ENCODE data around the gene HYOU1.

The HYOU1 gene

GRCh38 chr11:119047205-119047604, 9.8 kb downstream of the HYOU1 start:
- TF ChIP-seq FOXP2 (optimal IDR thresholded peaks at IDR 0.05; ENCODE audit: borderline replicate concordance, extremely low read depth, extremely low read length, insufficient read depth) (no peak), TAF1 (IDR thresholded peaks at IDR 0.05; ENCODE audit: borderline replicate concordance, insufficient read depth, low read length) (no peak), POLR2AphosphoS5 (IDR thresholded peaks at IDR 0.05; ENCODE audit: low read depth, low read length) (no peak), SIN3A (IDR thresholded peaks at IDR 0.05; ENCODE audit: borderline replicate concordance, insufficient read depth, low read length) (no peak), REST (IDR thresholded peaks at IDR 0.05; ENCODE audit: insufficient read depth in 1 of 2, low read depth in 2 of 2, low read length in 2 of 2) (no peak)

- TF ChIP-seq TAF1 (IDR thresholded peaks at IDR 0.05; ENCODE audit: borderline replicate concordance, insufficient read depth, low read length) = no peak
- TF ChIP-seq FOXP2 (optimal IDR thresholded peaks at IDR 0.05; ENCODE audit: borderline replicate concordance, extremely low read depth, extremely low read length, insufficient read depth) = no peak
- no peak for TF ChIP-seq REST (IDR thresholded peaks at IDR 0.05; ENCODE audit: insufficient read depth in 1 of 2, low read depth in 2 of 2, low read length in 2 of 2)
- TF ChIP-seq SIN3A (IDR thresholded peaks at IDR 0.05; ENCODE audit: borderline replicate concordance, insufficient read depth, low read length) = no peak
Observed at GRCh38 chr11:119046489-119046888, 10.5 kb downstream of the HYOU1 start.

- TF ChIP-seq SIN3A (IDR thresholded peaks at IDR 0.05; ENCODE audit: borderline replicate concordance, insufficient read depth, low read length) = no peak
- TF ChIP-seq POLR2AphosphoS5 (IDR thresholded peaks at IDR 0.05; ENCODE audit: low read depth, low read length) = no peak
- TF ChIP-seq REST (IDR thresholded peaks at IDR 0.05; ENCODE audit: insufficient read depth in 1 of 2, low read depth in 2 of 2, low read length in 2 of 2) = no peak
- no peak for TF ChIP-seq TAF1 (IDR thresholded peaks at IDR 0.05; ENCODE audit: borderline replicate concordance, insufficient read depth, low read length)
- no peak for TF ChIP-seq FOXP2 (optimal IDR thresholded peaks at IDR 0.05; ENCODE audit: borderline replicate concordance, extremely low read depth, extremely low read length, insufficient read depth)
Observed at GRCh38 chr11:119044708-119045107, 12.3 kb downstream of the HYOU1 start.

- no peak for TF ChIP-seq FOXP2 (optimal IDR thresholded peaks at IDR 0.05; ENCODE audit: borderline replicate concordance, extremely low read depth, extremely low read length, insufficient read depth)
- TF ChIP-seq SIN3A (IDR thresholded peaks at IDR 0.05; ENCODE audit: borderline replicate concordance, insufficient read depth, low read length) = no peak
- TF ChIP-seq POLR2AphosphoS5 (IDR thresholded peaks at IDR 0.05; ENCODE audit: low read depth, low read length) = no peak
- TF ChIP-seq REST (IDR thresholded peaks at IDR 0.05; ENCODE audit: insufficient read depth in 1 of 2, low read depth in 2 of 2, low read length in 2 of 2) = no peak
- TF ChIP-seq TAF1 (IDR thresholded peaks at IDR 0.05; ENCODE audit: borderline replicate concordance, insufficient read depth, low read length) = no peak
Observed at GRCh38 chr11:119042927-119043326, 14.1 kb downstream of the HYOU1 start.

Measured in PFSK-1 (cell line).